Measurements from ENCODE around the gene SLC10A7. TPM values are rescaled to one million over a fixed set of nuclear protein-coding genes. Genes with fewer than 3 reads are reported as not detected.

SLC10A7 gene
- polyA plus RNA-seq, 1 donor, result 8.5 TPM

- no peaks in the 10 kb centered on the region for H3K9me3 ChIP-seq (ENCODE audit: control insufficient read depth, low read depth, low read length)
- H3K27me3 ChIP-seq (ENCODE audit: control insufficient read depth, insufficient read depth, low read length), result no peaks in the 10 kb centered on the region
- no peak overlapping the region for H3K27ac ChIP-seq (ENCODE audit: low read length)
- no peak overlapping the region for H3K4me3 ChIP-seq (ENCODE audit: low read length)
- H3K4me1 ChIP-seq (ENCODE audit: control insufficient read depth, insufficient read depth, low read length), result no peaks in the 10 kb centered on the region
- H3K36me3 ChIP-seq (ENCODE audit: control insufficient read depth, insufficient read depth, low read length), result no peaks in the 10 kb centered on the region
- DNase-seq, result no peak
Measured at GRCh38 chr4:146229406-146229805, 292.3 kb downstream of the SLC10A7 start.

GRCh38 chr4:146224326-146224966 lies 297.3 kb downstream of the SLC10A7 start:
- no peaks in the 10 kb centered on the region for H3K9me3 ChIP-seq (ENCODE audit: control insufficient read depth, low read depth, low read length)
- no peaks in the 10 kb centered on the region for H3K27me3 ChIP-seq (ENCODE audit: control insufficient read depth, insufficient read depth, low read length)
- H3K27ac ChIP-seq (ENCODE audit: low read length), result no peak overlapping the region
- H3K36me3 ChIP-seq (ENCODE audit: control insufficient read depth, insufficient read depth, low read length), result no peaks in the 10 kb centered on the region
- H3K4me3 ChIP-seq (ENCODE audit: low read length), result no peak overlapping the region
- 60% methylated on average over 1 of the region's 8 CpGs for WGBS (ENCODE audit: insufficient coverage, low lambda C conversion rate)
- H3K4me1 ChIP-seq (ENCODE audit: control insufficient read depth, insufficient read depth, low read length), result no peaks in the 10 kb centered on the region
- DNase-seq, result no peak

- no peak overlapping the region for H3K4me3 ChIP-seq (ENCODE audit: low read length)
- H3K27ac ChIP-seq (ENCODE audit: low read length), result no peak overlapping the region
- H3K9me3 ChIP-seq (ENCODE audit: control insufficient read depth, low read depth, low read length), result no peaks in the 10 kb centered on the region
- WGBS (ENCODE audit: insufficient coverage, low lambda C conversion rate), result no CpG with 5 or more reads among the region's 8 CpGs
- no peaks in the 10 kb centered on the region for H3K27me3 ChIP-seq (ENCODE audit: control insufficient read depth, insufficient read depth, low read length)
- no peaks in the 10 kb centered on the region for H3K4me1 ChIP-seq (ENCODE audit: control insufficient read depth, insufficient read depth, low read length)
- no peaks in the 10 kb centered on the region for H3K36me3 ChIP-seq (ENCODE audit: control insufficient read depth, insufficient read depth, low read length)
- DNase-seq, result no peak
Measured at GRCh38 chr4:146222313-146222712, 299.4 kb downstream of the SLC10A7 start.

- Histone ChIP-seq H3K27me3 (ENCODE audit: control insufficient read depth, insufficient read depth, low read length) (peaks cover 2% of the 10 kb centered on the region), H3K36me3 (ENCODE audit: control insufficient read depth, insufficient read depth, low read length) (no peaks in the 10 kb centered on the region), H3K4me1 (ENCODE audit: control insufficient read depth, insufficient read depth, low read length) (no peaks in the 10 kb centered on the region), H3K9me3 (ENCODE audit: control insufficient read depth, low read depth, low read length) (no peaks in the 10 kb centered on the region), H3K4me3 (ENCODE audit: low read length) (no peak within 1 kb of the TSS), H3K27ac (ENCODE audit: low read length) (no peak within 1 kb of the TSS)
- no peak for DNase-seq
- no CpG with 5 or more reads among the region's 5 CpGs for WGBS (ENCODE audit: insufficient coverage, low lambda C conversion rate)
Measured at GRCh38 chr4:146214238-146214637, 307.5 kb downstream of the SLC10A7 start, which contains the start of gene REELD1. REELD1 (plus strand) TSS chr4:146214538; CDS start chr4:146216953, 2,415 bp downstream.

- Histone ChIP-seq H3K4me3 (ENCODE audit: low read length) (no peak overlapping the region), H3K9me3 (ENCODE audit: control insufficient read depth, low read depth, low read length) (no peaks in the 10 kb centered on the region)
- no CpG with 5 or more reads among the region's 9 CpGs for WGBS (ENCODE audit: insufficient coverage, low lambda C conversion rate)
Measured at GRCh38 chr4:146212781-146213180, 309.0 kb downstream of the SLC10A7 start.

GRCh38 chr4:146211440-146211839 lies 310.3 kb downstream of the SLC10A7 start:
- H3K36me3 ChIP-seq (ENCODE audit: control insufficient read depth, insufficient read depth, low read length), result no peaks in the 10 kb centered on the region
- no peak overlapping the region for H3K4me3 ChIP-seq (ENCODE audit: low read length)
- DNase-seq, result no peak
- no peaks in the 10 kb centered on the region for H3K4me1 ChIP-seq (ENCODE audit: control insufficient read depth, insufficient read depth, low read length)
- no peak overlapping the region for H3K27ac ChIP-seq (ENCODE audit: low read length)
- no peaks in the 10 kb centered on the region for H3K9me3 ChIP-seq (ENCODE audit: control insufficient read depth, low read depth, low read length)
- H3K27me3 ChIP-seq (ENCODE audit: control insufficient read depth, insufficient read depth, low read length), result no peaks in the 10 kb centered on the region
- WGBS (ENCODE audit: insufficient coverage, low lambda C conversion rate), result 60% methylated on average over 1 of the region's 7 CpGs

More at GRCh38 chr4:146212781-146213180, 309.0 kb downstream of the SLC10A7 start:
- Histone ChIP-seq H3K4me1 (ENCODE audit: control insufficient read depth, insufficient read depth, low read length) (no peaks in the 10 kb centered on the region), H3K36me3 (ENCODE audit: control insufficient read depth, insufficient read depth, low read length) (no peaks in the 10 kb centered on the region), H3K27ac (ENCODE audit: low read length) (no peak overlapping the region), H3K27me3 (ENCODE audit: control insufficient read depth, insufficient read depth, low read length) (peaks cover 2% of the 10 kb centered on the region)
- DNase-seq, result no peak

- H3K27me3 ChIP-seq (ENCODE audit: control insufficient read depth, insufficient read depth, low read length), result no peaks in the 10 kb centered on the region
- no peaks in the 10 kb centered on the region for H3K9me3 ChIP-seq (ENCODE audit: control insufficient read depth, low read depth, low read length)
- no peaks in the 10 kb centered on the region for H3K36me3 ChIP-seq (ENCODE audit: control insufficient read depth, insufficient read depth, low read length)
- DNase-seq, result no peak
- WGBS (ENCODE audit: insufficient coverage, low lambda C conversion rate), result no CpG with 5 or more reads among the region's 2 CpGs
- no peak overlapping the region for H3K4me3 ChIP-seq (ENCODE audit: low read length)
- H3K4me1 ChIP-seq (ENCODE audit: control insufficient read depth, insufficient read depth, low read length), result no peaks in the 10 kb centered on the region
- H3K27ac ChIP-seq (ENCODE audit: low read length), result no peak overlapping the region
Measured at GRCh38 chr4:146210890-146211289, 310.9 kb downstream of the SLC10A7 start.

GRCh38 chr4:146207410-146207809 lies 314.3 kb downstream of the SLC10A7 start:
- WGBS (ENCODE audit: insufficient coverage, low lambda C conversion rate), result no CpG with 5 or more reads among the region's 5 CpGs

More at GRCh38 chr4:146207410-146207809, 314.3 kb downstream of the SLC10A7 start:
- no peaks in the 10 kb centered on the region for H3K9me3 ChIP-seq (ENCODE audit: control insufficient read depth, low read depth, low read length)
- H3K36me3 ChIP-seq (ENCODE audit: control insufficient read depth, insufficient read depth, low read length), result no peaks in the 10 kb centered on the region
- no peak overlapping the region for H3K4me3 ChIP-seq (ENCODE audit: low read length)
- no peak for DNase-seq
- H3K27ac ChIP-seq (ENCODE audit: low read length), result no peak overlapping the region
- H3K4me1 ChIP-seq (ENCODE audit: control insufficient read depth, insufficient read depth, low read length), result no peaks in the 10 kb centered on the region
- no peaks in the 10 kb centered on the region for H3K27me3 ChIP-seq (ENCODE audit: control insufficient read depth, insufficient read depth, low read length)

Other genes starting within 250 kb of the SLC10A7 start
- not detected for gene POU4F2, start 117.0 kb upstream of the SLC10A7 start, polyA plus RNA-seq